Kidney epithelial cell (primary cell): ENCODE measurements around the gene ANKFY1. TPM values are rescaled to one million over a fixed set of nuclear protein-coding genes. Genes with fewer than 3 reads are reported as not detected.

ENCODE experiments used
- DNase-seq: peaks from one replicate; pipeline ENCODE4 v3.0.0-alpha.2; 2010; ENCODE audit warnings: low read depth
- H3K27me3 ChIP-seq: 2 replicates; pipeline ENCODE4 v1.6.0; 2011; ENCODE audit warnings: low read length; ENCODE audit not compliant: control insufficient read depth, insufficient read depth
- H3K36me3 ChIP-seq: 2 replicates; pipeline ENCODE4 v1.5.1; 2011; ENCODE audit warnings: low read length; ENCODE audit not compliant: control insufficient read depth, insufficient read depth
- H3K4me3 ChIP-seq: 2 replicates; pipeline ENCODE4 v1.5.1; 2011; ENCODE audit warnings: low read depth, mild to moderate bottlenecking, control low read depth, low read length
- CTCF ChIP-seq: IDR thresholded peaks from 2 replicates; pipeline ENCODE4 v1.5.1; 2011; ENCODE audit warnings: mild to moderate bottlenecking, moderate library complexity, low read length, control low read depth, inconsistent platforms; ENCODE audit not compliant: insufficient read depth, poor library complexity, severe bottlenecking
- total RNA-seq: library from RNA; depleted of rRNA; stranded (reverse); fragments of >200 nt; gene quantifications from 2 replicates; pipeline ENCODE4 v1.2.3, GENCODE V29; 2015

Gene ANKFY1
- total RNA-seq, 1 donor from 2014 or later = 39.4 TPM

GRCh38 chr17:4246674-4247073 lies 17.1 kb downstream of the ANKFY1 start:
- no peak for DNase-seq
- TF ChIP-seq CTCF = no peak

GRCh38 chr17:4241535-4241934 lies 22.2 kb downstream of the ANKFY1 start:
- Histone ChIP-seq H3K4me3 (no peak overlapping the region), H3K36me3 (peaks cover 4% of the 10 kb centered on the region), H3K27me3 (no peaks in the 10 kb centered on the region)
- TF ChIP-seq CTCF = no peak
- no peak for DNase-seq

More at GRCh38 chr17:4246674-4247073, 17.1 kb downstream of the ANKFY1 start:
- H3K4me3 ChIP-seq = no peak overlapping the region
- no peaks in the 10 kb centered on the region for H3K27me3 ChIP-seq
- peaks cover 3% of the 10 kb centered on the region for H3K36me3 ChIP-seq

GRCh38 chr17:4236456-4236855 lies 27.3 kb downstream of the ANKFY1 start:
- no peak overlapping the region for H3K4me3 ChIP-seq
- no peak for TF ChIP-seq CTCF
- no peak for DNase-seq
- H3K27me3 ChIP-seq = no peaks in the 10 kb centered on the region
- peaks cover 1% of the 10 kb centered on the region for H3K36me3 ChIP-seq

- H3K36me3 ChIP-seq = peaks cover under 1% of the 10 kb centered on the region
- DNase-seq = no peak
- TF ChIP-seq CTCF = no peak
- no peaks in the 10 kb centered on the region for H3K27me3 ChIP-seq
- no peak overlapping the region for H3K4me3 ChIP-seq
Measured at GRCh38 chr17:4235372-4236279, 28.2 kb downstream of the ANKFY1 start.

DNA sequence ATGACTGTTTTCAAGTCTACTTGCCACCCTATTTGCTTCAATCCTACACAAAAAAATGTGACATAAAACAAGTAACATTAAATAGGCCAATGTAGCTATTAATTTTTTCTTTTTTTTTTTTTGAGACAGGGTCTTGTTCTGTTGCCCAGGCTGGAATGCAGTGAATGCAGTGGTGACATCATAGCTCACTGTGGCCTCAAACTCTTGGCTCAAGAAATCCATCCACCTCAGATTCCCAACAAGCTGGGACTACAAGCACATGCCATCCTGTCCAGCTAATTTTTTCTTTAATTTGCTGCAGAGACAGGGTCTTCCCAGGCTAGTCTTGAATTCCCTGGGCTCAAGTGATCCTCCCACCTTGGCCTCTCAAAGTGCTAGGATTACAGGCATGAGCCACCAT lies 29.4 kb downstream of the ANKFY1 start:
- TF ChIP-seq CTCF = no peak

More for the DNA sequence above, 29.4 kb downstream of the ANKFY1 start:
- Histone ChIP-seq H3K36me3 (no peaks in the 10 kb centered on the region), H3K4me3 (no peak overlapping the region), H3K27me3 (no peaks in the 10 kb centered on the region)
- DNase-seq = no peak
